HepG2 (cell line): Measurements from ENCODE around the gene GNG7. TPM values are rescaled to one million over a fixed set of nuclear protein-coding genes. Genes with fewer than 3 reads are reported as not detected.
A peak's percentile ranks its signal among the peaks of the same experiment; 100 is the strongest.

ENCODE experiments used
- ARHGAP35 ChIP-seq: sonication (generic); formaldehyde crosslinking; IDR thresholded peaks from 2 replicates; pipeline ENCODE4 v1.9.0; 2022; ENCODE audit warnings: mild to moderate bottlenecking, inconsistent platforms, moderate library complexity, missing genetic modification reagents, borderline replicate concordance
- ARID4A ChIP-seq: sonication (generic); formaldehyde crosslinking; IDR thresholded peaks from 2 replicates; pipeline ENCODE4 v1.5.0; 2020; ENCODE audit warnings: mild to moderate bottlenecking, missing genetic modification reagents, borderline replicate concordance
- CEBPB ChIP-seq: IDR thresholded peaks from 2 replicates; pipeline ENCODE4 v1.6.1; 2011; ENCODE audit warnings: low read depth, low read length, improper control_type of control experiment, borderline replicate concordance
- CSRNP1 ChIP-seq: sonication (generic); formaldehyde crosslinking; IDR thresholded peaks from 2 replicates; pipeline ENCODE4 v1.8.1; 2023; ENCODE audit warnings: mild to moderate bottlenecking, missing genetic modification reagents
- DMTF1 ChIP-seq: sonication (generic); formaldehyde crosslinking; IDR thresholded peaks from 2 replicates; pipeline ENCODE4 v1.4.0; 2020; ENCODE audit warnings: mild to moderate bottlenecking, missing genetic modification reagents
- GABPB1 ChIP-seq: IDR thresholded peaks from 2 replicates; pipeline ENCODE4 v1.6.1; 2016; ENCODE audit warnings: mild to moderate bottlenecking, missing genetic modification reagents, moderate library complexity, missing compliant biosample characterization
- HDAC2 ChIP-seq: sonication (generic); formaldehyde crosslinking; IDR thresholded peaks from 2 replicates; pipeline ENCODE4 v1.4.0; 2020; ENCODE audit warnings: missing genetic modification reagents
- HMGA1 ChIP-seq: sonication (generic); formaldehyde crosslinking; conservative IDR thresholded peaks from 2 replicates; pipeline ENCODE4 v1.4.0; 2020; ENCODE audit warnings: missing genetic modification reagents
- MIER3 ChIP-seq: IDR thresholded peaks from 2 replicates; pipeline ENCODE4 v1.6.1; 2016; ENCODE audit warnings: missing compliant biosample characterization, borderline replicate concordance
- NR3C1 ChIP-seq: sonication (generic); formaldehyde crosslinking; IDR thresholded peaks from 2 replicates; pipeline ENCODE4 v1.4.0; 2020; ENCODE audit warnings: missing genetic modification reagents
- PPARG ChIP-seq: conservative IDR thresholded peaks from 2 replicates; pipeline ENCODE4 v1.6.1; 2016; ENCODE audit warnings: missing biosample characterization, missing genetic modification reagents
- RBFOX2 ChIP-seq: fragments of 200-400 bp; formaldehyde crosslinking; IDR thresholded peaks from 2 replicates; pipeline ENCODE4 v1.6.1; 2017; ENCODE audit warnings: low read depth, mild to moderate bottlenecking, low read length
- SRSF9 ChIP-seq: fragments of 200-400 bp; formaldehyde crosslinking; IDR thresholded peaks from 2 replicates; pipeline ENCODE4 v1.6.1; 2018; ENCODE audit warnings: borderline replicate concordance, mild to moderate bottlenecking, low read depth, low read length; ENCODE audit not compliant: insufficient read depth, poor library complexity, severe bottlenecking
- TBX2 ChIP-seq: sonication (generic); formaldehyde crosslinking; IDR thresholded peaks from 2 replicates; pipeline ENCODE4 v1.5.0; 2020; ENCODE audit warnings: missing genetic modification reagents, mild to moderate bottlenecking, borderline replicate concordance
- ZNF225 ChIP-seq: sonication (generic); formaldehyde crosslinking; IDR thresholded peaks from 2 replicates; pipeline ENCODE4 v1.4.0; 2020; ENCODE audit warnings: mild to moderate bottlenecking, missing genetic modification reagents
- ZNF615 ChIP-seq: sonication (generic); formaldehyde crosslinking; IDR thresholded peaks from 2 replicates; pipeline ENCODE4 v1.5.0; 2020; ENCODE audit warnings: mild to moderate bottlenecking, missing genetic modification reagents, borderline replicate concordance
- ZNF674 ChIP-seq: sonication (generic); formaldehyde crosslinking; IDR thresholded peaks from 2 replicates; pipeline ENCODE4 v1.5.0; 2020; ENCODE audit warnings: low read depth, mild to moderate bottlenecking, missing genetic modification reagents
- polyA plus RNA-seq, 8 experiments: library from polyadenylated mRNA; depleted of rRNA in 3 of 8; stranded (reverse) in 7 of 8; unstranded in 1 of 8; fragments of >200 nt; fragmentation: Illumina TruSeq in 4 of 8; extraction: Trizol in 4 of 8; gene quantifications; 2 replicates each; pipeline versions ENCODE4 v1.2.1 to v1.2.3, GENCODE V29; 2011 to 2016; ENCODE audit warnings: low read depth in 4 of 8, missing spikeins in 1 of 8, mixed read lengths in 1 of 8; ENCODE audit not compliant: insufficient read depth in 1 of 8
- total RNA-seq, 5 experiments: library from RNA; depleted of rRNA; stranded (reverse); fragments of >200 nt; fragmentation: Illumina TruSeq; extraction: Trizol; gene quantifications; 2 replicates each; pipeline ENCODE4 v1.2.3, GENCODE V29; 2016; ENCODE audit warnings: low read depth in 1 of 5

GNG7 gene
- total and polyA plus RNA-seq, 2 of the 13 experiments (the other 11 are each of a cell fraction or from before 2014, with no cell fraction given), result 1.4 to 3.3 TPM

- TF ChIP-seq ARID4A (CRISPR knock-in tag), result peak; percentile 63; the same call in 1 of the 2 replicates
- peak; percentile 79 for TF ChIP-seq TBX2 (CRISPR knock-in tag)
- TF ChIP-seq NR3C1 (CRISPR knock-in tag), result no peak
- no peak for TF ChIP-seq HMGA1 (CRISPR knock-in tag)
- TF ChIP-seq ZNF225 (CRISPR knock-in tag), result 0 out of 2 replicates have a peak, but pooled peaks have one; percentile 72
- 0 out of 2 replicates have a peak, but pooled peaks have one; percentile 25 for TF ChIP-seq RBFOX2
- TF ChIP-seq SRSF9, result no peak
- TF ChIP-seq ZNF674 (CRISPR knock-in tag), result no peak
- 0 out of 2 replicates have a peak, but pooled peaks have one; percentile 31 for TF ChIP-seq PPARG (CRISPR knock-in tag)
- peak; percentile 75 for TF ChIP-seq CSRNP1 (CRISPR knock-in tag)
- no peak for TF ChIP-seq ARHGAP35
- peak; percentile 89 for TF ChIP-seq GABPB1
- TF ChIP-seq HDAC2 (CRISPR knock-in tag), result peak; percentile 81; the same call in 1 of the 2 replicates
- TF ChIP-seq MIER3, result peak; percentile 83; the same call in 1 of the 2 replicates
- no peak for TF ChIP-seq ZNF615 (CRISPR knock-in tag)
- peak; percentile 21; the same call in 1 of the 2 replicates for TF ChIP-seq CEBPB
- TF ChIP-seq DMTF1, result no peak
Measured at GRCh38 chr19:2474232-2475017, 228.1 kb downstream of the GNG7 start (continued).
